Osteoblast (primary cell): ENCODE results near the gene LRP1. TPM values are rescaled to one million over a fixed set of nuclear protein-coding genes. Genes with fewer than 3 reads are reported as not detected.

Source experiments
- DNase-seq: peaks from one replicate; pipeline ENCODE4 v3.0.0; 2011; ENCODE audit warnings: low spot score, mixed read lengths; ENCODE audit not compliant: insufficient read length; ENCODE audit errors: missing footprints
- H2AFZ ChIP-seq: 2 replicates; pipeline ENCODE4 v1.6.0; 2011; ENCODE audit warnings: mild to moderate bottlenecking, low read length
- H3K27ac ChIP-seq: 2 replicates; pipeline ENCODE4 v1.5.1; 2011; ENCODE audit warnings: mild to moderate bottlenecking, low read depth, low read length, moderate library complexity
- H3K27me3 ChIP-seq: 2 replicates; pipeline ENCODE4 v1.6.0; 2012; ENCODE audit warnings: mild to moderate bottlenecking, control low read depth, inconsistent platforms, low read length, moderate library complexity; ENCODE audit not compliant: insufficient read depth
- H3K36me3 ChIP-seq: 2 replicates; pipeline ENCODE4 v1.5.1; 2011; ENCODE audit warnings: mild to moderate bottlenecking, low read length, control low read depth, moderate library complexity; ENCODE audit not compliant: insufficient read depth
- H3K4me1 ChIP-seq: 2 replicates; pipeline ENCODE4 v1.5.1; 2011; ENCODE audit warnings: mild to moderate bottlenecking, low read length, control low read depth, moderate library complexity; ENCODE audit not compliant: insufficient read depth
- H3K4me2 ChIP-seq: 2 replicates; pipeline ENCODE4 v1.6.0; 2011; ENCODE audit warnings: mild to moderate bottlenecking, low read length; ENCODE audit not compliant: insufficient read depth
- H3K4me3 ChIP-seq: fragments of 200-600 bp; sonication (generic); 3 replicates; pipeline ENCODE4 v1.5.1; 2012; ENCODE audit warnings: mild to moderate bottlenecking, low read length, inconsistent platforms; ENCODE audit not compliant: insufficient read depth
- H3K79me2 ChIP-seq: 2 replicates; pipeline ENCODE4 v1.6.0; 2012; ENCODE audit warnings: mild to moderate bottlenecking, low read length, control low read depth, inconsistent platforms; ENCODE audit not compliant: insufficient read depth
- H3K9me3 ChIP-seq: 2 replicates; pipeline ENCODE4 v1.5.1; 2011; ENCODE audit warnings: low read depth, low read length, control low read depth
- H4K20me1 ChIP-seq: 2 replicates; pipeline ENCODE4 v1.6.0; 2012; ENCODE audit warnings: mild to moderate bottlenecking, low read length, control low read depth; ENCODE audit not compliant: insufficient read depth
- total RNA-seq: library from RNA; depleted of rRNA; stranded (reverse); fragments of >200 nt; gene quantifications from 2 replicates; pipeline ENCODE4 v1.2.3, GENCODE V29; 2012
- TF ChIP-seq, protein P1 (sequence below): IDR thresholded peaks from 2 replicates; pipeline ENCODE4 v1.5.1; 2011; ENCODE audit warnings: mild to moderate bottlenecking, low read depth, low read length, moderate library complexity; ENCODE audit errors: extremely low read depth

LRP1 gene
- total RNA-seq, 1 donor = 744 TPM

DNA sequence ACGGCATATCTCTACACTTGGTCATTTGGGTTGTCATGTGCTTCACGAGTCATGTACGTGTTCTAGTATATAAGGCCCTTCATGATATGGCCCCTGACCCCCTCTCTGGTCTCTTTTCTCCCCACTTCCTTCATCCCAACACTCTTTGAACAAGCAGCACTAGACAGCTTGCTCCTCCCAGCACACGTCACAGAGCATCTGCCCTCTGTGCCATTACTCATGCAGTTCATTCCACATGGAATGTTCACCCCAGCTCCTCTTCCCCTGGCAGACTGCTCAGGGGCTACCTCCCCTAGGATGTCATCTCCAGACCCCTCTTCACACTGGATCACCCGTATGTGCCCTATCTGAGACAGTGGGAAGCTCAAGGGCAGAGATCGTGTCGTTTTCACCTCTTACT, 33.2 kb downstream of the LRP1 start:
- TF ChIP-seq, protein P1, sequence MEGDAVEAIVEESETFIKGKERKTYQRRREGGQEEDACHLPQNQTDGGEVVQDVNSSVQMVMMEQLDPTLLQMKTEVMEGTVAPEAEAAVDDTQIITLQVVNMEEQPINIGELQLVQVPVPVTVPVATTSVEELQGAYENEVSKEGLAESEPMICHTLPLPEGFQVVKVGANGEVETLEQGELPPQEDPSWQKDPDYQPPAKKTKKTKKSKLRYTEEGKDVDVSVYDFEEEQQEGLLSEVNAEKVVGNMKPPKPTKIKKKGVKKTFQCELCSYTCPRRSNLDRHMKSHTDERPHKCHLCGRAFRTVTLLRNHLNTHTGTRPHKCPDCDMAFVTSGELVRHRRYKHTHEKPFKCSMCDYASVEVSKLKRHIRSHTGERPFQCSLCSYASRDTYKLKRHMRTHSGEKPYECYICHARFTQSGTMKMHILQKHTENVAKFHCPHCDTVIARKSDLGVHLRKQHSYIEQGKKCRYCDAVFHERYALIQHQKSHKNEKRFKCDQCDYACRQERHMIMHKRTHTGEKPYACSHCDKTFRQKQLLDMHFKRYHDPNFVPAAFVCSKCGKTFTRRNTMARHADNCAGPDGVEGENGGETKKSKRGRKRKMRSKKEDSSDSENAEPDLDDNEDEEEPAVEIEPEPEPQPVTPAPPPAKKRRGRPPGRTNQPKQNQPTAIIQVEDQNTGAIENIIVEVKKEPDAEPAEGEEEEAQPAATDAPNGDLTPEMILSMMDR = no peak
- Histone ChIP-seq H3K9me3 (no peaks in the 10 kb centered on the region), H3K27me3 (no peaks in the 10 kb centered on the region), H3K27ac (peak overlapping the region; percentile 63), H3K4me1 (peaks cover 14% of the 10 kb centered on the region), H3K79me2 (peaks cover 75% of the 10 kb centered on the region), H3K4me2 (no peak overlapping the region), H3K36me3 (peaks cover 99% of the 10 kb centered on the region), H3K4me3 (no peak overlapping the region), H4K20me1 (peaks cover 64% of the 10 kb centered on the region), H2AFZ (no peak overlapping the region)
- peak; percentile 97 for DNase-seq

DNA sequence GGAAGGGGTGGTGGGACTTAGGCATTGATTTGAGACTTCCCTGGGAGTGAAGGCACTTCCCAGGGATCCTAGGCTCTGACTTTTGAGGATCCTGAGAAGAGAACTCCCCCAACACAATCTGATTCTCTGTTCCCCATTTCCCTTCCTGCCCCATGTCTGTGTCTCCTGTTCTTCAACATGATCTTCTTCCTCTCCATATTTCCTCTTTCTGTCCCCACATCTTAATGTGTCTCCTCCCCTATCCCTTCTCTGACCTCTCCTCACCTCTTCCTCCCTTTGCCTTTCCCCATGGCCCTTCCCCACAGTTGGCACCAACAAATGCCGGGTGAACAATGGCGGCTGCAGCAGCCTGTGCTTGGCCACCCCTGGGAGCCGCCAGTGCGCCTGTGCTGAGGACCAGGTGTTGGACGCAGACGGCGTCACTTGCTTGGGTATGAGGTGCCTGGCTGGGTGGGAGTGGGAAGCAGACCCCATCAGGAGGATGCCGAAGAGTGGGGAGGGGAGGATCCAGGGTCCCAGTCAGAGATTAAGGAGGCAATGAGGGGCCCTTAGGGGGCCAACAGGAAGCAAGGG, 34.4 kb downstream of the LRP1 start:
- Histone ChIP-seq H3K27me3 (no peaks in the 10 kb centered on the region), H3K4me2 (no peak overlapping the region), H3K79me2 (peaks cover 73% of the 10 kb centered on the region), H3K4me3 (no peak overlapping the region), H2AFZ (no peak overlapping the region), H4K20me1 (peaks cover 75% of the 10 kb centered on the region), H3K36me3 (peaks cover 99% of the 10 kb centered on the region), H3K4me1 (peaks cover 21% of the 10 kb centered on the region), H3K9me3 (no peaks in the 10 kb centered on the region), H3K27ac (no peak overlapping the region)
- TF ChIP-seq, protein P1 = no peak
- peak; percentile 46 for DNase-seq

DNA sequence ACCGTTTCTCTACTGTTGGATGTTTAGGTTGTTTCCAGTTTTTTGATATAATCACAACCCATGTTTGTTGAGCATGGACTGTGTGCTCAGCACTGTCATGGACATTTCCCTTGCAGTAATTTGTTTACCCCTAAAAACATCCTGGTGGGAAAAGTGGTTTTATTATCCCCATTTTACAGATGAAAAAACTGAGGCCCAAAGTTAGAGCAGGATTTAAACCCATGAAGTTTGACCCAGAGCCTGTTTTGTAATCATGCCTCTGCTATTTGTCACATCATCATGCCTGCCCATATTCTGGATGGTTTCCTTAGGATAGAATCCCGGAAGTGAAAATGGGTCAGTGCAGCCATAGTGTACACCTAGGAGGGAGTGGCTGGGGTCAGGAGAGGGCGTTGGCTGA, 36.2 kb downstream of the LRP1 start:
- Histone ChIP-seq H2AFZ (no peak overlapping the region), H4K20me1 (peaks cover 62% of the 10 kb centered on the region), H3K4me1 (peaks cover 21% of the 10 kb centered on the region), H3K27ac (peak overlapping the region; percentile 26), H3K4me3 (no peak overlapping the region), H3K9me3 (no peaks in the 10 kb centered on the region), H3K4me2 (no peak overlapping the region), H3K27me3 (no peaks in the 10 kb centered on the region), H3K79me2 (peaks cover 69% of the 10 kb centered on the region), H3K36me3 (peaks cover 98% of the 10 kb centered on the region)
- DNase-seq = peak; percentile 8
- TF ChIP-seq, protein P1 = no peak

DNA sequence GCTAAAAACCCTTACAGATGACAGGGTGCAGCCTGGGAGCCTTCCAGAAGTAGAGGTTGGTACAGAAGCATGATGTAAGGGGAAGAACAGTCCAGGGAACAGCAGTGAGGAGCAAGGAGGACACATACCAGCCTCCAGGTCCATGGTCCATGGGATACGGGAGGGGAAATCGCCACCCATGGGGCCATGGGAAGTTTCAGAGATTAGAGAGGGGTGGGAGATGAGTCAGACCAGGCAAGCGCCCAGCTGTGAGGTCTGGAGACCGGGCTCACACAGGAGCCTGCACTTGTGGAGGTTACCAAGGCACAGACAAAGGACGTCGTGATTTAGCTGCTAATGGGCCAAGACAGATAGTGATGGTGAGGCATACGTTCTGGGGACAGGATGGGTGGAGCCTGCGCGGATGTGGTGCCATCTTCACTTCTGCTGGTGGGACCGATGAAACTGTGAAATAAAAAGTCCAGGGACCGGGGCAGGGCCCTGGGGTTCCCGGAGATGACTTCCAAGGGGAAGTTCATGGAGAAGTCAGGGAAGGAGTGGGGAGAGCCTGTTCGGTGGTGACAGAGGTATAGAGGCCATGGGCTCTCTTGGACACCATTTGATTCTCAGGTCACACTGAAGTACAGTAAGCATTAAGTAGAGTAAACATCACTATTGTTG, 36.8 kb downstream of the LRP1 start:
- H3K4me1 ChIP-seq = peaks cover 21% of the 10 kb centered on the region
- peak; percentile 92 for DNase-seq
- H2AFZ ChIP-seq = no peak overlapping the region
- H3K36me3 ChIP-seq = peaks cover 98% of the 10 kb centered on the region
- no peaks in the 10 kb centered on the region for H3K27me3 ChIP-seq
- H4K20me1 ChIP-seq = peaks cover 57% of the 10 kb centered on the region
- peak overlapping the region; percentile 26 for H3K27ac ChIP-seq
- H3K9me3 ChIP-seq = no peaks in the 10 kb centered on the region
- peaks cover 68% of the 10 kb centered on the region for H3K79me2 ChIP-seq
- H3K4me3 ChIP-seq = no peak overlapping the region
- TF ChIP-seq, protein P1 = no peak
- H3K4me2 ChIP-seq = no peak overlapping the region
